Lower leg skin (tissue), 4 donors: Measurements from ENCODE around the gene DHRS1. TPM values are rescaled to one million over a fixed set of nuclear protein-coding genes. Genes with fewer than 3 reads are reported as not detected.

ENCODE experiments used
- DNase-seq, 2 donors: peaks; one replicate each; pipeline ENCODE4 v3.0.0-alpha.2; 2019; ENCODE audit warnings: low spot score in 2 of 2
- H3K4me3 ChIP-seq: fragments of 200-600 bp; sonication (generic); 2 replicates; pipeline ENCODE4 v1.5.1; 2017; ENCODE audit warnings: mild to moderate bottlenecking, low read depth; ENCODE audit not compliant: poor library complexity, severe bottlenecking
- CTCF ChIP-seq, 3 donors: fragments of 450-650 bp; IDR thresholded peaks; one replicate each; pipeline ENCODE4 v1.5.1; 2016; ENCODE audit warnings: antibody characterized with exemption in 3 of 3, mild to moderate bottlenecking in 3 of 3, moderate library complexity in 2 of 3
- POLR2A ChIP-seq, 2 donors: fragments of 450-650 bp; IDR thresholded peaks; one replicate each; pipeline ENCODE4 v1.6.1; 2016 to 2017; ENCODE audit warnings: antibody characterized with exemption in 2 of 2, mild to moderate bottlenecking in 1 of 2, moderate library complexity in 1 of 2
- WGBS, 2 donors: methylation state at CpG; one replicate each; pipeline ENCODE4 v1.1.5; 2018; 5-methylcytosine and 5-hydroxymethylcytosine counted together
- intact Hi-C: fragments of 100-400 bp; cut with DNase I; formaldehyde crosslinking; loops from one replicate; pipeline ENCODE4 v1.15.0; 2023; ENCODE audit warnings: low total_unique reads
- total RNA-seq, 4 donors: library from RNA; depleted of rRNA; stranded (reverse); fragments of >200 nt; gene quantifications; one replicate each; pipeline ENCODE4 v1.1.0, GENCODE V29; 2016

The DHRS1 gene
- total RNA-seq, 4 donors from 2014 or later, result 55.0 to 112 (median 90.6) TPM

- WGBS, 2 donors, result 54 to 58% methylated on average over 10 of the region's 10 CpGs
- intact Hi-C loops, result loop anchor here (2.0 kb wide), 1 partner anchor 53 kb away; no protein-coding TSS in a partner anchor
- peak in 1 of 2 donors; percentile 86 for DNase-seq
- no peak overlapping the region for H3K4me3 ChIP-seq
- TF ChIP-seq POLR2A (IDR thresholded peaks at IDR 0.05) (no peak), CTCF (IDR thresholded peaks at IDR 0.05) (no peak)
Measured at GRCh38 chr14:24243336-24243836, 56.2 kb downstream of the DHRS1 start.

GRCh38 chr14:24241829-24242443, 57.6 kb downstream of the DHRS1 start:
- peak in 1 of 2 donors; percentile 97 for DNase-seq
- peak overlapping the region; percentile 56 for H3K4me3 ChIP-seq
- WGBS, 2 donors, result 0 to 1% methylated on average over 27 to 28 of the region's 39 CpGs
- intact Hi-C loops, result loop anchor here (2.0 kb wide), 1 partner anchor 55 kb away; no protein-coding TSS in a partner anchor
- TF ChIP-seq CTCF (IDR thresholded peaks at IDR 0.05) (no peak), POLR2A (IDR thresholded peaks at IDR 0.05) (no peak)

Other genes starting within 250 kb of the DHRS1 start
- gene CARMIL3, start 247.8 kb downstream of the DHRS1 start, total RNA-seq, result 1 to 10 TPM; 2.8 to 7.6 (median 5.2) TPM
- gene CPNE6, start 228.2 kb downstream of the DHRS1 start, total RNA-seq, result under 1 TPM in 1 of 4 donors, not detected in 3; 0.39 TPM
- gene PCK2, start 205.5 kb downstream of the DHRS1 start, total RNA-seq, result 10 to 100 TPM; 15.4 to 29.0 (median 21.0) TPM
- gene DCAF11, start 185.0 kb downstream of the DHRS1 start, total RNA-seq, result 100 to 1,000 TPM in 1 of 4 donors, 10 to 100 TPM in 3; 53.3 to 134 (median 64.3) TPM
- 1 to 10 TPM in 2 of 4 donors, under 1 TPM in 1, not detected in 1; 0.52 to 2.4 (median 2.2) TPM for gene NRL, start 184.8 kb downstream of the DHRS1 start, total RNA-seq
- 1 to 10 TPM in 2 of 4 donors, under 1 TPM in 1, not detected in 1; 0.61 to 1.3 (median 1.0) TPM for gene FITM1, start 169.1 kb downstream of the DHRS1 start, total RNA-seq
- gene PSME1, start 163.6 kb downstream of the DHRS1 start, total RNA-seq, result 100 to 1,000 TPM in 3 of 4 donors, 10 to 100 TPM in 1; 81.3 to 125 (median 114) TPM
- gene EMC9, start 158.2 kb downstream of the DHRS1 start, total RNA-seq, result 10 to 100 TPM; 13.3 to 21.8 (median 20.6) TPM
- 10 to 100 TPM; 23.2 to 50.2 (median 31.2) TPM for gene PSME2, start 153.2 kb downstream of the DHRS1 start, total RNA-seq
- gene RNF31, start 152.3 kb downstream of the DHRS1 start, total RNA-seq, result 10 to 100 TPM; 53.1 to 98.6 (median 77.3) TPM
- 10 to 100 TPM; 36.1 to 54.1 (median 44.2) TPM for gene IRF9, start 138.5 kb downstream of the DHRS1 start, total RNA-seq
- 1 to 10 TPM; 1.2 to 7.1 (median 2.4) TPM for gene REC8, start 127.7 kb downstream of the DHRS1 start, total RNA-seq
- 10 to 100 TPM; 25.1 to 40.0 (median 32.6) TPM for gene IPO4, start 111.0 kb downstream of the DHRS1 start, total RNA-seq
- 10 to 100 TPM; 44.6 to 64.4 (median 52.9) TPM for gene TM9SF1, start 104.3 kb downstream of the DHRS1 start, total RNA-seq
- not detected for gene TSSK4, start 94.1 kb downstream of the DHRS1 start, total RNA-seq
- 10 to 100 TPM; 50.3 to 99.6 (median 68.1) TPM for gene CHMP4A, start 86.3 kb downstream of the DHRS1 start, total RNA-seq
- 10 to 100 TPM in 3 of 4 donors, 1 to 10 TPM in 1; 9.7 to 12.2 (median 10.7) TPM for gene MDP1, start 83.7 kb downstream of the DHRS1 start, total RNA-seq
- 100 to 1,000 TPM in 3 of 4 donors, 10 to 100 TPM in 1; 68.0 to 153 (median 107) TPM for gene NEDD8, start 67.4 kb downstream of the DHRS1 start, total RNA-seq
- gene GMPR2, start 66.9 kb downstream of the DHRS1 start, total RNA-seq, result 10 to 100 TPM; 39.0 to 57.2 (median 49.0) TPM
- gene TINF2, start 57.2 kb downstream of the DHRS1 start, total RNA-seq, result 10 to 100 TPM; 52.5 to 70.9 (median 60.0) TPM
- gene TGM1, start 36.6 kb downstream of the DHRS1 start, total RNA-seq, result 100 to 1,000 TPM; 160 to 283 (median 235) TPM
- gene RABGGTA, start 28.2 kb downstream of the DHRS1 start, total RNA-seq, result 10 to 100 TPM; 35.5 to 69.4 (median 44.7) TPM
- gene NOP9, start 70 bp upstream of the DHRS1 start, total RNA-seq, result 10 to 100 TPM; 13.8 to 20.4 (median 17.6) TPM
- gene CIDEB, start 8.2 kb upstream of the DHRS1 start, total RNA-seq, result 10 to 100 TPM; 10.6 to 29.8 (median 25.1) TPM
- gene LTB4R2, start 10.4 kb upstream of the DHRS1 start, total RNA-seq, result 100 to 1,000 TPM in 3 of 4 donors, 10 to 100 TPM in 1; 88.1 to 173 (median 147) TPM
- 100 to 1,000 TPM in 1 of 4 donors, 10 to 100 TPM in 3; 58.9 to 118 (median 70.9) TPM for gene LTB4R, start 11.7 kb upstream of the DHRS1 start, total RNA-seq
- 10 to 100 TPM in 3 of 4 donors, 1 to 10 TPM in 1; 6.7 to 22.8 (median 16.5) TPM for gene ADCY4, start 35.3 kb upstream of the DHRS1 start, total RNA-seq
- 10 to 100 TPM in 1 of 4 donors, 1 to 10 TPM in 3; 6.3 to 18.0 (median 7.2) TPM for gene RIPK3, start 40.2 kb upstream of the DHRS1 start, total RNA-seq
- gene NFATC4, start 68.4 kb upstream of the DHRS1 start, total RNA-seq, result 10 to 100 TPM in 3 of 4 donors, 1 to 10 TPM in 1; 8.3 to 26.1 (median 14.0) TPM
- gene NYNRIN, start 99.2 kb upstream of the DHRS1 start, total RNA-seq, result 10 to 100 TPM; 17.7 to 37.8 (median 23.5) TPM
- 1 to 10 TPM in 2 of 4 donors, under 1 TPM in 2; 0.76 to 1.4 (median 1.1) TPM for gene CBLN3, start 129.9 kb upstream of the DHRS1 start, total RNA-seq
- 100 to 1,000 TPM in 1 of 4 donors, 10 to 100 TPM in 3; 66.0 to 147 (median 90.6) TPM for gene KHNYN, start 130.2 kb upstream of the DHRS1 start, total RNA-seq
- gene SDR39U1, start 143.0 kb upstream of the DHRS1 start, total RNA-seq, result 10 to 100 TPM; 21.0 to 39.1 (median 30.2) TPM
- gene CMA1, start 208.5 kb upstream of the DHRS1 start, total RNA-seq, result 1 to 10 TPM in 2 of 4 donors, under 1 TPM in 1, not detected in 1; 0.63 to 2.2 (median 1.2) TPM